PFSK-1 (cell line): Measurements from ENCODE around the gene BCL3.

Source experiments
- FOXP2 ChIP-seq: optimal IDR thresholded peaks from 2 replicates; pipeline ENCODE3; 2011; ENCODE audit warnings: borderline replicate concordance, control low read depth, inconsistent platforms; ENCODE audit not compliant: insufficient read depth; ENCODE audit errors: extremely low read length, extremely low read depth
- POLR2AphosphoS5 ChIP-seq: IDR thresholded peaks from 2 replicates; pipeline ENCODE4 v1.6.1; 2012; ENCODE audit warnings: low read depth, mild to moderate bottlenecking, control low read depth, low read length, moderate library complexity
- SIN3A ChIP-seq: IDR thresholded peaks from 2 replicates; pipeline ENCODE4 v1.6.1; 2012; ENCODE audit warnings: mild to moderate bottlenecking, low read length, moderate library complexity, borderline replicate concordance; ENCODE audit not compliant: insufficient read depth
- TAF1 ChIP-seq: IDR thresholded peaks from 2 replicates; pipeline ENCODE4 v1.6.1; 2012; ENCODE audit warnings: low read length, control low read depth, borderline replicate concordance; ENCODE audit not compliant: insufficient read depth
- TF ChIP-seq, protein P1 (sequence below), 2 experiments: IDR thresholded peaks; 2 replicates each; pipeline versions ENCODE4 v1.6.1 to v1.8.0; 2011 to 2012; ENCODE audit warnings: low read depth in 2 of 2, low read length in 2 of 2, control low read depth in 1 of 2, inconsistent platforms in 1 of 2, mild to moderate bottlenecking in 1 of 2, moderate library complexity in 1 of 2; ENCODE audit not compliant: insufficient read depth in 1 of 2

BCL3 gene

DNA sequence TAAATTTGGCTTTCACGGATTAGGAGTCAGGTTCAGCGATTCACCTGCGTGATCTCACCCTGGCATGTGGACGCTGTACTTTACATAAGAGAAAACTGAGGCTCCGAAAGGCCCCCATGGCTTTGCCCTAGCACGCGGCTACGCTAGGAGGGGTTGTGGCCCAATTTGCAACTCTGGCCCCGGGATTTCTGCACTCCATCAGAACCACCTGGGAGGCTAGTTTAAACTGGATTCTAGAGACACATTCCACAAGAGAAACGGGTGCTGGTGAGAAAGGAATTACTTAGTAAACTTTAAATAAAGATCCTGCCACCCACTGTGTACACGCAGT is 6.2 kb downstream of the BCL3 start:
- TF ChIP-seq, protein P1, sequence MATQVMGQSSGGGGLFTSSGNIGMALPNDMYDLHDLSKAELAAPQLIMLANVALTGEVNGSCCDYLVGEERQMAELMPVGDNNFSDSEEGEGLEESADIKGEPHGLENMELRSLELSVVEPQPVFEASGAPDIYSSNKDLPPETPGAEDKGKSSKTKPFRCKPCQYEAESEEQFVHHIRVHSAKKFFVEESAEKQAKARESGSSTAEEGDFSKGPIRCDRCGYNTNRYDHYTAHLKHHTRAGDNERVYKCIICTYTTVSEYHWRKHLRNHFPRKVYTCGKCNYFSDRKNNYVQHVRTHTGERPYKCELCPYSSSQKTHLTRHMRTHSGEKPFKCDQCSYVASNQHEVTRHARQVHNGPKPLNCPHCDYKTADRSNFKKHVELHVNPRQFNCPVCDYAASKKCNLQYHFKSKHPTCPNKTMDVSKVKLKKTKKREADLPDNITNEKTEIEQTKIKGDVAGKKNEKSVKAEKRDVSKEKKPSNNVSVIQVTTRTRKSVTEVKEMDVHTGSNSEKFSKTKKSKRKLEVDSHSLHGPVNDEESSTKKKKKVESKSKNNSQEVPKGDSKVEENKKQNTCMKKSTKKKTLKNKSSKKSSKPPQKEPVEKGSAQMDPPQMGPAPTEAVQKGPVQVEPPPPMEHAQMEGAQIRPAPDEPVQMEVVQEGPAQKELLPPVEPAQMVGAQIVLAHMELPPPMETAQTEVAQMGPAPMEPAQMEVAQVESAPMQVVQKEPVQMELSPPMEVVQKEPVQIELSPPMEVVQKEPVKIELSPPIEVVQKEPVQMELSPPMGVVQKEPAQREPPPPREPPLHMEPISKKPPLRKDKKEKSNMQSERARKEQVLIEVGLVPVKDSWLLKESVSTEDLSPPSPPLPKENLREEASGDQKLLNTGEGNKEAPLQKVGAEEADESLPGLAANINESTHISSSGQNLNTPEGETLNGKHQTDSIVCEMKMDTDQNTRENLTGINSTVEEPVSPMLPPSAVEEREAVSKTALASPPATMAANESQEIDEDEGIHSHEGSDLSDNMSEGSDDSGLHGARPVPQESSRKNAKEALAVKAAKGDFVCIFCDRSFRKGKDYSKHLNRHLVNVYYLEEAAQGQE (IDR thresholded peaks at IDR 0.05; ENCODE audit: insufficient read depth in 1 of 2, low read depth in 2 of 2, low read length in 2 of 2), result no peak
- TF ChIP-seq POLR2AphosphoS5 (no peak; the same call in 1 of the 2 replicates), SIN3A (no peak), TAF1 (no peak), FOXP2 (no peak)

DNA sequence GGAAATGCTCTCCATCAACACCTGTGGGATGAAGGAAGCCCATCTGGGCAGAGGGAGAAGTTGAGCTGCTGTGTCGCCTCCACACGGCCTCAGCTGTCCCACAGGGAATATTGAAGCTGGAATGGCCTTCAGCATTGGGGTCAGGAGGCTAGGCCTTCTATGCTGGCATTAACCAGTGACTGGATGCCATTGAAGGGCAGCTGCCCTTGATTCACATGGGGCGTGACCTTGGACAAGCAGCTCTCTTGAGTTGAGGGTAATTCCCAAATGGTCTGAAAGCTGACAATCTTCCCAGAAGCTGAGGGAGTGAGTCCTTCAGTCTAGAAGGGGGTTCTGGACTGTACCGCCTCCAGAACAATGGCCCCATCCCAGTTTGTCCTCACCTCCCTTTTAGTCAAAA is 6.7 kb downstream of the BCL3 start:
- TF ChIP-seq FOXP2 (no peak), SIN3A (no peak), TAF1 (no peak), POLR2AphosphoS5 (no peak)
- TF ChIP-seq, protein P1 (IDR thresholded peaks at IDR 0.05; ENCODE audit: insufficient read depth in 1 of 2, low read depth in 2 of 2, low read length in 2 of 2), result no peak

DNA sequence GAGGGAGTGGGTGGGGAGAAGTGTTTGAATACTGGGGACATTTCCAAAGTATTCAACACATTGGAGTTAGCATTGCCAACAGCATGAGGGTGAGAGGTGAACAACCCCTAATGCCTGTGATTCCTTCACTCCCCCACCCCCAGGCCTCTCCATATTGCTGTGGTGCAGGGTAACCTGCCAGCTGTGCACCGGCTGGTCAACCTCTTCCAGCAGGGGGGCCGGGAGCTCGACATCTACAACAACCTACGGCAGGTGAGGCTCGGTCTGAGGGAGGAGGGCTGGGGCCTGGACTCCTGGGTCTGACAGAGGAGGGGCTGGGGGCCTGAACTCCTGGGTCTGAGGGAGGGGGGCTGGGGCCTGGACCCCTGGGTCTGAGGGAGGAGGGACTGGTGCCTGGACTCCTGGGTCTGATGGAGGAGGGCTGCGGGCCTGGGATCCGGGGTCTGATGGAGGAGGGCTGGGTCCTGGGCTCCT is 7.6 kb downstream of the BCL3 start:
- no peak for TF ChIP-seq FOXP2
- no peak for TF ChIP-seq SIN3A
- TF ChIP-seq TAF1, result no peak
- TF ChIP-seq, protein P1 (IDR thresholded peaks at IDR 0.05; ENCODE audit: insufficient read depth in 1 of 2, low read depth in 2 of 2, low read length in 2 of 2), result no peak
- TF ChIP-seq POLR2AphosphoS5, result no peak

GRCh38 chr19:44757057-44757734 is 8.7 kb downstream of the BCL3 start:
- TF ChIP-seq FOXP2 (peak; percentile 58), POLR2AphosphoS5 (peak; percentile 72), TAF1 (0 out of 2 replicates have a peak, but pooled peaks have one; percentile 45), SIN3A (peak; percentile 63; the same call in 1 of the 2 replicates)
- TF ChIP-seq, protein P1 (IDR thresholded peaks at IDR 0.05; ENCODE audit: insufficient read depth in 1 of 2, low read depth in 2 of 2, low read length in 2 of 2), result peak; percentile 74 to 79
